Measurements from ENCODE around the gene C2orf49.
"Not testable (repeated sequence)": the region's sequence is repeated elsewhere in the genome, so short reads cannot be mapped to it uniquely, and the experiment has no call there.

Gene C2orf49

DNA sequence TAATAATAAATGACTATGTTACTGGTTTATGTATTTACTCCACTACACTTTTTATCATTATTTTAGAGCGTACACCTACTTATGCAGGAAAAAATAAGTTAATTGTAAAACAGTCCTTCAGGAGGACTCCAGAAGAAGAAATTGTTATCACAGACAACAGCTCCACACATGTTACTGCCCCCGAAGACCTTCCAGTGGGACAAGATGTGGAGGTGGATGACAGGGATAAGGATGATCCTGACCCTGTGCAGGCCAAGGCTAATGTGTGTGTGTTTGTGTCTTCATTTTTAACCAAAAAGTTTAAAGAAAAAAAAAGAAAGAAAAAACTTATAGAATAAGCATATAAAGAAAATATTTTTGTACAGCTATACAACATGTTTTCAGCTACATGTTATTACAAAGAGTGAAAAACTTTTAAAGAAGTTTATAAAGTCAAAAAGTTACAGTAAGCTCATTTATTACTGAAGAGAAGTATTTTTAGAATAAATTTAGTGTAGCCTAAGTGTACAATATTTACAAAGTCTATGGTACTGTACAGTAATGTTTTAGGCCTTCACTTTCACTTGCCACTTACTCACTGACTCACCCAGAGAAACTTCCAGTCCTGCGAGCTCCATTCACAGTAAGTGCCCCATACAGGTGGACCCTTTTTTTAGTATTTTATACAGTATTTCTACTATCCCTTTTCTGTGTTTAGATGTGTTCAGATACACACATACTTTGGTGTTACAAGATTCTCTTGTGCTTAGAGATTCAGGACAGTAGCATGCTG, 15.3 kb upstream of the C2orf49 start:
- DNase-seq, result no peak

DNA sequence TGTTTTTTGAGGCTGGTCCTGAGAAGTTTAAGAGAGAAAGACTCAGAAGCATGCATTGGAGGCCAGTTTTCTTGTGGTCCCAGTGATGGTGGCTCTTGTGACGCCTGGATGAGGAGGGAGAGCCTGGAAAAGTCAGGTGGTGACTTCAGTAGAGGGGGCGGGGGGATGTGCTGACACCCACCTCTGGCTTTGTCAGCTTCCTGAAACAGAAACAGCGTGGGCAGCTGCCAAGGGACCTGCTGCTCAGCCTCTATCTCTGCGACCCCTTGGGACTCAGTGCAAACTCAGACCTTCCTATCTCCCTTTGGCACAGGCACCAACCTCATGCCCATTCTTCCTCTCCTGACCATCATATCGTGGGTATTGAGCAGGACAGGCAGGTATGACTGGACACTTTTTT, 14.2 kb upstream of the C2orf49 start:
- no peak for DNase-seq

- peak; percentile 54 for DNase-seq
These were observed 13.2 kb upstream of the C2orf49 start for GRCh38 chr2:105324101-105324500.

DNA sequence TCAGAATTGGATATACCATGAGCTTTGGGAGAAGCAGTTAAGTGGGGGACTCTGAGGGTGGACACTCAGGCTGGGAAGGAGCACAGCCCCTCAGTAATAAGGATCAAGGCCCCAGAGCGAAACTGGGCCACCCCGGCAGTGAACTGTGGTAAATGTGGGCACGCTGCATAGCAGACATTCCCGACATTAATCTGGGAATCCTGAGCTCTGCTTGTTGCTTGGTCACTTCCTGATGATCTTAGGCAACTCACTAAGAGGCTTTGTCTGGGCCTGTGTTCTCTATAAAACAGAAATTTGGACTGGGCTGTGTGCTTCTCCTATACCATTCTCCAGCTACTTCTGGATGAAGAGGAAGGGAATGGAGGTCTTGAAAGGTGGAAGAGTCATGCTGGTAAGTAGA, 12.6 kb upstream of the C2orf49 start:
- DNase-seq, result no peak

GRCh38 chr2:105325389-105325963, 11.9 kb upstream of the C2orf49 start:
- peak; percentile 19 for DNase-seq

DNA sequence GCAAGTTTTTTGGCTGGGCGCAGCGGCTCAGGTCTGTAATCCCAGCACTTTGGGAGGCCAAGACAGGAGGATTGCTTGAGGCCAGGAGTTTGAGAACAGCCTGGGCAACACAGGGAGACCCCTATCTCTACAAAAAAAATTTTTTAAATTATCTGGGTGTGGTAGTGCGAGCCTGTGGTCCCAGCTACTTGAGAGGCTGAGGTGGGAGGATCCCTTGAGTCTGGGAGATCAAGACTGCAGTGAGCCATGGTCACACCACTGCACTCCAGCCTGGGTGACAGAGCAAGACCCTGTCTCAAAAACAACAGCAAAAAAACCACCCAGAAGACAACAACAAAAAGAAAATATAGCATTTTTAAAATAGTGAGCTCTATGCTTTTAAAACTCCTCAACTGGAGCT, 10.1 kb upstream of the C2orf49 start:
- DNase-seq, result not testable (repeated sequence)

DNA sequence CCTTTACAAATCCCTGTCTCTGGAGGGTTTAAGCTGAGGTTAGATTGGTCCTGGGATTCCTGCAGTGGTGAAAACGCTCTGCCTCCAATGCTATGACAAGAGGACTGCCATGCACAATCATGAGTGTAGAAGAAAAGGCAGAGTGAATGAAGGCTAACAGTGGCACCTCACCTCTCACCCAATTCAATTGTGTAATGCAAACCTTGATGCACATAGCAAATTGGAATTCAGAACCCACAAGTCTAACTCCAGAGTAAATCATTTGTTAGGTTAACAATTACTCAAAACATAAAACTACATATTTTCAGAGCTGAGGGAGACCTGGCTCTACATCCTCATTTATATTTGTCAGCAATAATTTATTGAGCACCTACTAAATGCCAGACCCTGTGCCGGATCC, 9.7 kb upstream of the C2orf49 start:
- no peak for DNase-seq

DNA sequence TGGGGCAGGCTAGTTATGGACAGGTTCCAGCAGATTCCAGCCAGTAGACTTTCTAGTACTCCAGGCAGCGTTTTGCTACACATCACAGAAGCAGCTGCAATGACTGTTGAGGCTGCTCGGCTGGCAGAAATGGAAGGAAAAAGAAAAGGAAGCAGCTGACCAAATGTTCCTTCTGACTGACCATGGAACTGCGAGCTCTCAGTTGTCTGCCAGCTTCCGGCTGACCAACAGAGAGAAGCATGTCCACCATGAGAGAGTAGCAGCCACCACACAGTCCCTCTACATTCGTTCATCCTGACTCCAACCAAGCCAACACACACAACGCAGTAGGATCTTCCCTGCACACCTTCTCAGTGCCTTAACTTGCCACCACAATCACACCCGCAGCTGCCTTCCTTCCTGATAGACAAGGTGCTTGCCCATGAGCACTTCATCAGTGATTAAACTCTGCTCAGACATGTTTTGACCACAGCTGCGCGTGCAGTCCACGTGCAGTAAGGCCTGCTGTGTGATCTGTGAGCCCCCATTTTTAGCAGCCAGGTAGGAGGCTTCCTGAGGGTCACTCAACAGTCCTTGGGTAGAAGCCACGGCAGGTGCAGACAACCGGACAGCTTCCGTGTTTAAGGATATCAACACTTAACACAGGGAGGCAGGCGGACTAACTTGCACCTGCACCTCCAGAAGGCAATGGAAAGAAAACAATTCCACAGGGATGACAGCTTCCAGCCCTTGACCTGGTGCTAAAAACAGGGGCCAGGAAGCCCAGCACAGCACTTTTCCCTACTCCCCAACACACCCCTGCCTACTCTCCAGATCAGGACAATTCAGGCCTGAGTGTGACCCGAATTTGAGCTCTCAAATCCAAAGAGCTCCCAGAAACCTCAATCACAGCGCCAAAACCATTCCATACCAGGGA, 8.8 kb upstream of the C2orf49 start:
- peak; percentile 36 for DNase-seq

- no peak for DNase-seq
These were observed 8.2 kb upstream of the C2orf49 start for GRCh38 chr2:105329197-105329554.

- peak; percentile 71 for DNase-seq
These were observed 7.5 kb upstream of the C2orf49 start, which contains the start of gene TGFBRAP1 for GRCh38 chr2:105329561-105330495. TGFBRAP1 (minus strand) TSS chr2:105329735; CDS start chr2:105308301, 21,434 bp downstream.

GRCh38 chr2:105330681-105331375, 6.5 kb upstream of the C2orf49 start:
- no peak for DNase-seq

DNA sequence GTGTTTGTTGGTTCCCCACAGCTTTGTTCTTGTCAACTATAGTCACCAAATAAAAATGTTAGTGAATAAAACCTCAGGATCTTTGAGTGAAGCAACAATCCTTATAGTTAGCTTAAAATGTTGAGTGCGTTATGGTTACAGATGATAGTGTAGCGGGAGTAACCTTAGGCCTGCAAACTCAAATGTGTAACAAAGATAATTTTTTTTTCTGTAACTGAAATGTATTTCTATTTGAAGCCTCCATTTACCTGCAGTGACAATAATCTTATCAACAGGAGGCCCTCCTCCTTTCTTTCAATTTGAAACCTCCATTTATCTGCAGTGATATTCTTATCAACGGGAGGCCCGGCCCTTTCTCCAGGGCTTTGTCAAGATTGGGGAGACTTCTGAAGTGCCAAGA, 3.1 kb upstream of the C2orf49 start:
- no peak for DNase-seq

GRCh38 chr2:105335469-105335868, 1.9 kb upstream of the C2orf49 start:
- DNase-seq, result no peak

DNA sequence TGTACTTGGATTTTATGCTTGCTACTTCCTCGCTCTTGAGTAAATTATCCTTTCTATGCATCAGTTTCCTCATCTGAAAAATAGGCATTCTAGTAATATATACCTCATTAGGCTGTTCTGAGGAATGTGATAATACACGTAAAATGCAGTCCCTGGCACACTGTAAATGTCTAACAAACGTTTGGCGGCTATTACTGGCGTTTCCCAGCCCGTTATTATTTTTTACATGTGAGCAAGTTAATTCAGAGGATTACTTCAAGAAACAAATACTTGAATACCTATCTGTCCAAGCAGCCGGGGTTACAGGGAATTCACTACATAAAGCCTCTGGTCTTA, 586 bp upstream of the C2orf49 start:
- no peak for DNase-seq

DNA sequence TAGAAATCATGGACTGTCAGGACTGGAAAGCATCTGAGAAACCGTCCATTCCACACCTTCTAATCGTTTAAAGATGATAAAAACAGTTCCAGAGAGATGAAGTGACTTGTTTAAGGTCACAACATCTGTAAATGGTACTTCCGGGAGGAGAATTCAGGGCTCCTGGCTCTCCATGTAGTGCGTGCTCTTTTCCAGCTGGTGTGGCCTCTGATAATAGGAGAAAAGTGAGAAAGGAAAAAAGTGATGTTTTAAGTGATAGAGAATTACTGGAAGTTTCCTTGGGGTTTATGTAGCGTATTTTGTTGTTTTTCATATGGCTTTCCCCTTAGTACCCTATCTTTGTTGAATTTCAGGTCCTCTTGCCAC, 663 bp downstream of the C2orf49 start:
- DNase-seq, result peak; percentile 11

GRCh38 chr2:105339414-105339813, 2.1 kb downstream of the C2orf49 start:
- DNase-seq, result no peak

DNA sequence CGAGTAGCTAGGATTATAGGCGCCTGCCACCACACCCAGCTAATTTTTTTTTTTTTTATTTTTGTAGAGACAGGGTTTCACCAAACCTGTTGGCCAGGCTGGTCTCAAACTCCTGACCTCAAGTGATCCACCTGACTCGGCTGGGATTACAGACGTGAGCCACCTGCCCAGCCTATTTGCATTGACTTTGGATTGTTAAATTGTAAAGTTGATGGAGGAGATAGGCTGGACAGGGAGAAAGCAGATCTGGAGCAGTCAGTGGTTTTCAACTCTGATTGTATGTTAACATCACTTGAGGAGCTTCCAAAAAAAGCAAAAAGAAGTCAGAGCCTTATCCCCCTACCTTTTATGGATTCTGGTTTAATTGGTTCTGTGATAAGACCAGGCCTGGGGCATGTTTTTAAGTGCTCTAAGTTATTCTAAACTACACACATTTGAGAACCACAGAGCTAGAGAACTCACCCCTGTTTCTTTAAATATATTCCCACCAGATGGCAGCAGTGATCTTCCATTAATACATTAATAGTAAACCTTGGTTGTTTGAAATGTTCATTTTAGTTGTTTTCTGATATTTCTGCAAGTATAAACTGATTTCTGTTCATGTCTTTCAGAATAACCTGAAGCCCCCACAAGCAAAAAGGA, 7.5 kb downstream of the C2orf49 start:
- DNase-seq, result peak; percentile 32

DNA sequence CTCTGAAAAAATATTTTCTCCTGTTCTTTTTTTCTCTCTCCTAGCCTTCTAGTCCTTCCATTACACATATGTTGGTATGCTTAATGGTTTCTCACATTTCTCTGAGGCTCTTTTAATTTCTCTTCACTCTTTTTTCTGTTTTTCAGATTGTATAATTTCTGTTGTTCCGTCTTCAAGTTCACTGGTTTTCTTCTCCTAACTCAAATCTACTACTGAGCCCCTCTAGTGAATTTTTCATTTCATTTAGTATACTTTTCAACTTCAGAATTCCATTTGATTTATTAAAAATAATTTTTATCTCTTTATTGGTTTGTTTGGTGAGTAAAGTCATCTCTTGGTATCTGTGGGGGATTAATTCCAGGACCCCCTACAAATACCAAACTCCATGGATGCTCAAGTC, 19.8 kb downstream of the C2orf49 start:
- DNase-seq, result no peak

DNA sequence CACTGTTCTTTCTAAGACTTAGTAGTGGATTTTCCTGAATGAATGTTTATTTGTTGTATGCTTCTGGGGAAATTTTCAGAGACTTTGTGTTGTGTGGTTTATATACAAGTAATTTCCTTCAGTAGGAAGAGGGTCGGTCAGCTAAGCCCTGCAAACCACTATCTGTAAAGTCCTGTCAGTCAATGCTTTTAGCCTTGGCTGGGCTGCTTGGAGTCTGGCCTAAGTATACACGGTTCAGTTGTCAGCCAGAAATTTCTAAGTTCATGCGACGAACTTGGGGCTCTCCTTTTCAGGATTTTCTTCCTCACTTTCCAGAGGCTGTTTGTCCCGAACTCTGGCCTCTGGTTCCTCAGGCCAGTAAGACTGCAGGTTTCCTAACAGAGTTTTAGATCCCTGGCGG, 21.3 kb downstream of the C2orf49 start:
- no peak for DNase-seq

- DNase-seq, result no peak
These were observed 24.0 kb downstream of the C2orf49 start for GRCh38 chr2:105361102-105361889.

Measured in inflammatory macrophage treated with lipopolysaccharide for 4 hours (primary cell).